Measurements from ENCODE around the gene RFTN2.

DNA sequence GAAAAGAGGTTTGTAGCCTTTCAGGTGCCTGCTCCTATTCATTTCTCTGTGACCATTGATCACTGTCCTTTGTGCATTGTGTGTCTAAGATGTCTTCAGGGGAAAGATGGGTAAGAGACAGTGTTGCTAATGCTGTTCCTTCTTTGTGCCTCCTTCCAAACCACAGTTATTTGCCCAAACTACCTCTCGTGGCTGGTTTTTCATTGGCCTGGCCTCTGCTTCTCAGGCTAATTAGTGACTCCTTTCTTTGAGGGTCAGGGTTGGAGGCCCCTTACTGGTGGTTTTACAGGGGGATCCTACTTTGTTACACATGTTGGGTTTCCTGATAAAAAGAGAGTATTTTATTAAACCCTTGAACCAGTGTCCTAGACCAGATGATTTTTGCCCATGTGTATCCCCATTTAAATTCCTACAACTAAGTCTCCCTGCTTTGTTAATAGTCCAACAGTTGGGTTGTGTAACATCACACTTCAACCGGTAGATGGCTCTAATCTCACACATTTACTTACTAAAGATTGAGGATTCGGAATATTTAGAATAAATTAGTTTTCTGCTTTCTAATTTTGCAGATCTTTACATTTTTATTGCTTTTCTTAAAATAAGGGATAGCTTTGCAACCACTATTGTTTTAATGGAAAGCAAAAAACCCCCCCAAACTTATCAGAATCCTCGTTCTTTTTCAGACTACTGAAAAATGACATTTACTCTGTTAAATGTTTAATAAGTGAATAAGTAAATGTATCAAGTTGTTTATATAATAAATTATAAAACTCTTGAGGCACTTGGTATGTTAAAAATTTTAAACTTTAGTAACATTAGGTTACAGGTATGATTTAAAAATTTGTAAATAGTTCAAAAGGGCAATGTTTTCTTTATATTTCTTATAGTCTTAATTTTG, 32.2 kb upstream of the RFTN2 start:
- TF ChIP-seq, protein P1, sequence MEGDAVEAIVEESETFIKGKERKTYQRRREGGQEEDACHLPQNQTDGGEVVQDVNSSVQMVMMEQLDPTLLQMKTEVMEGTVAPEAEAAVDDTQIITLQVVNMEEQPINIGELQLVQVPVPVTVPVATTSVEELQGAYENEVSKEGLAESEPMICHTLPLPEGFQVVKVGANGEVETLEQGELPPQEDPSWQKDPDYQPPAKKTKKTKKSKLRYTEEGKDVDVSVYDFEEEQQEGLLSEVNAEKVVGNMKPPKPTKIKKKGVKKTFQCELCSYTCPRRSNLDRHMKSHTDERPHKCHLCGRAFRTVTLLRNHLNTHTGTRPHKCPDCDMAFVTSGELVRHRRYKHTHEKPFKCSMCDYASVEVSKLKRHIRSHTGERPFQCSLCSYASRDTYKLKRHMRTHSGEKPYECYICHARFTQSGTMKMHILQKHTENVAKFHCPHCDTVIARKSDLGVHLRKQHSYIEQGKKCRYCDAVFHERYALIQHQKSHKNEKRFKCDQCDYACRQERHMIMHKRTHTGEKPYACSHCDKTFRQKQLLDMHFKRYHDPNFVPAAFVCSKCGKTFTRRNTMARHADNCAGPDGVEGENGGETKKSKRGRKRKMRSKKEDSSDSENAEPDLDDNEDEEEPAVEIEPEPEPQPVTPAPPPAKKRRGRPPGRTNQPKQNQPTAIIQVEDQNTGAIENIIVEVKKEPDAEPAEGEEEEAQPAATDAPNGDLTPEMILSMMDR (conservative IDR thresholded peaks at IDR 0.05 in 1 of 2, IDR thresholded peaks at IDR 0.05 in 1 of 2; ENCODE audit: extremely low read depth in 1 of 2, insufficient read depth in 1 of 2, low read depth in 1 of 2, low read length in 2 of 2), result peak; percentile 68 to 77
- no peak for TF ChIP-seq EZH2 (IDR thresholded peaks at IDR 0.05; ENCODE audit: borderline replicate concordance, low read length)
